Measurements from ENCODE around the gene ZFAND2B. TPM values are rescaled to one million over a fixed set of nuclear protein-coding genes. Genes with fewer than 3 reads are reported as not detected.

The ZFAND2B gene
- total RNA-seq, 4 donors from 2014 or later = 43.7 to 129 (median 112) TPM

- Histone ChIP-seq H3K27ac (no peak overlapping the region), H3K27me3 (no peaks in the 10 kb centered on the region), H3K4me3 (no peak overlapping the region), H3K36me3 (peaks cover 0 to 71% (median 0%) of the 10 kb centered on the region in 3 donors), H3K9me3 (no peaks in the 10 kb centered on the region), H3K4me1 (peaks cover 0 to 27% (median 15%) of the 10 kb centered on the region in 4 donors)
- no peak for DNase-seq
- TF ChIP-seq, protein P1, sequence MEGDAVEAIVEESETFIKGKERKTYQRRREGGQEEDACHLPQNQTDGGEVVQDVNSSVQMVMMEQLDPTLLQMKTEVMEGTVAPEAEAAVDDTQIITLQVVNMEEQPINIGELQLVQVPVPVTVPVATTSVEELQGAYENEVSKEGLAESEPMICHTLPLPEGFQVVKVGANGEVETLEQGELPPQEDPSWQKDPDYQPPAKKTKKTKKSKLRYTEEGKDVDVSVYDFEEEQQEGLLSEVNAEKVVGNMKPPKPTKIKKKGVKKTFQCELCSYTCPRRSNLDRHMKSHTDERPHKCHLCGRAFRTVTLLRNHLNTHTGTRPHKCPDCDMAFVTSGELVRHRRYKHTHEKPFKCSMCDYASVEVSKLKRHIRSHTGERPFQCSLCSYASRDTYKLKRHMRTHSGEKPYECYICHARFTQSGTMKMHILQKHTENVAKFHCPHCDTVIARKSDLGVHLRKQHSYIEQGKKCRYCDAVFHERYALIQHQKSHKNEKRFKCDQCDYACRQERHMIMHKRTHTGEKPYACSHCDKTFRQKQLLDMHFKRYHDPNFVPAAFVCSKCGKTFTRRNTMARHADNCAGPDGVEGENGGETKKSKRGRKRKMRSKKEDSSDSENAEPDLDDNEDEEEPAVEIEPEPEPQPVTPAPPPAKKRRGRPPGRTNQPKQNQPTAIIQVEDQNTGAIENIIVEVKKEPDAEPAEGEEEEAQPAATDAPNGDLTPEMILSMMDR (IDR thresholded peaks at IDR 0.05) = no peak
- TF ChIP-seq POLR2A (IDR thresholded peaks at IDR 0.05) = no peak
These were observed 17.4 kb downstream of the ZFAND2B start for GRCh38 chr2:219223831-219224610.

DNA sequence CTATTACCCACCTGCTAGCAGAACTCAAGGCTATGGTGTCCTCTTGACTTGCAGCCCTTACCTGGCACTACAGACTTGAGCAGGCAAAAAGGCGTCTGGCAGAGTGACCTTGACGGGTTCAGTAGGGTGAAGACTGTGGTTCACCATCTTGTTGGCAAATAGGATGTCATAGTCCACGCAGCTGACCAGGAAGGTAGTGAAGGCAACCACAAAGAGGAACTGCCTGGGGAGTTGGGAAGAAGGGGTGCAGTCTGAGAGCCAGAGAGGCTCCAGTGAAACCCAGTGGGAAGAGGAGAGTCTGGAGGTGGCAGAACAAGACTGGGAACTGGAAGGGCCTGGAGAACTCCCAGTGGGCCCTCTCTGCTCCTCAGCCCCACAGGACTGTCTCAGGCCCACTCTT lies 18.8 kb downstream of the ZFAND2B start:
- Histone ChIP-seq H3K27ac (no peak overlapping the region), H3K4me1 (peaks cover 0 to 18% (median 13%) of the 10 kb centered on the region in 4 donors), H3K9me3 (no peaks in the 10 kb centered on the region), H3K36me3 (peaks cover 0 to 63% (median 0%) of the 10 kb centered on the region in 3 donors), H3K27me3 (no peaks in the 10 kb centered on the region), H3K4me3 (no peak overlapping the region)
- no peak for DNase-seq
- TF ChIP-seq POLR2A (IDR thresholded peaks at IDR 0.05) = no peak
- TF ChIP-seq, protein P1 (IDR thresholded peaks at IDR 0.05) = no peak

DNA sequence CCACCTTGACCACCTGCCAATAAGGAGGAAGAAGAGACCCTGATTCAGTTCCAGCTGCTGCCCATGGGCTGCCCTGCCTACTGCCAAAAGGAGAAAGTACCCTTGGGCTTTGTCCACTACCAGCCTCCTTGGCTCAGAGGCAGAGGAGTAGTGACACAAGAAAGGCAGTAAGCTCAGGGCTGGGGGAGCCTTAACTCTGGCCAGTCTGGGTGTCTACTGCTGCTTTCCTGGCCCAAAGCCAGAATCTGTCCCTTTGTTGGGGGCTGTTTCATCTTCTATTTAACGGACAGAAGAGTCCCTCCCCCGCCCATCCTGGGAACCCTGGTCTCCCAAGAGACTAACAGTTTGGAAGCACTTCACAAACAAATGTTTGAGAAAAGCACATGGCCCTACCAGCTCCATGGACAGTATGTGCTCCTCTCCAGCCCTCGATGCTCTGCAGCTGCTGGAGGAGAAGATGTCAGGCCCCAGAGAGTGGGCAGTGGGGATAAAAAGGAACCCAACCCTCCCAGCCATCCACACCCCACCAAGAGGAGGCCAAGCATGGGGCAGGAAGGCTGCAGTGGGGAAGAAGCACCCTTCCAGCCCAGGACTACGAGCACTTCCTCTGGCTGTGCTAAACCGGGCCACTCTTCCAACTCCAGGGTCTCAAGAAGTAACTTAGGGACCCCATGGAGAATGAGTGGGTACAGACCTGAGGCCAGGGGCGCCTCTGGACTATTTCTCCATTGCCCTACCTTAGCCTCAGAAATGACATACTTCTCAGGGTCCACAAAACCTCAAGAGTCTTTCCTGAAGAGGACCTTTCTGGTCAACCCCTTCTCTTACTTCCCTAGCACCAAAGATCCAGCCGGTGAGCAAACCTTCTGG lies 21.7 kb downstream of the ZFAND2B start:
- TF ChIP-seq, protein P1 (IDR thresholded peaks at IDR 0.05) = no peak
- TF ChIP-seq POLR2A (IDR thresholded peaks at IDR 0.05) = no peak
- Histone ChIP-seq H3K27me3 (no peaks in the 10 kb centered on the region), H3K4me1 (peaks cover 0 to 26% (median 18%) of the 10 kb centered on the region in 4 donors), H3K36me3 (peaks cover 0 to 50% (median 0%) of the 10 kb centered on the region in 3 donors), H3K4me3 (peak overlapping the region; percentile 77 to 85 (median 82)), H3K27ac (peak overlapping the region; percentile 88 to 97 (median 94)), H3K9me3 (no peaks in the 10 kb centered on the region)
- DNase-seq = no peak

GRCh38 chr2:219228911-219229304 lies 22.3 kb downstream of the ZFAND2B start:
- DNase-seq = no peak
- Histone ChIP-seq H3K27ac (peak overlapping the region; percentile 88 to 97 (median 94)), H3K4me3 (peak overlapping the region; percentile 77 to 85 (median 82)), H3K4me1 (peaks cover 0 to 26% (median 18%) of the 10 kb centered on the region in 4 donors), H3K27me3 (no peaks in the 10 kb centered on the region), H3K9me3 (no peaks in the 10 kb centered on the region), H3K36me3 (peaks cover 0 to 50% (median 0%) of the 10 kb centered on the region in 3 donors)
- TF ChIP-seq POLR2A (IDR thresholded peaks at IDR 0.05) = no peak
- TF ChIP-seq, protein P1 (IDR thresholded peaks at IDR 0.05) = no peak

GRCh38 chr2:219229305-219230058 lies 22.9 kb downstream of the ZFAND2B start, which contains the start of the genes ANKZF1 and ATG9A:
Gene ANKZF1 (plus strand): TSS chr2:219229806. CDS start chr2:219230258, 452 bp downstream.
Gene ATG9A (minus strand): TSS chr2:219229636. CDS start chr2:219228024, 1,612 bp downstream.
- Histone ChIP-seq H3K27ac (peak within 1 kb of the TSS; percentile 88 to 97 (median 94)), H3K27me3 (no peaks in the 10 kb centered on the region), H3K4me1 (peaks cover 0 to 26% (median 18%) of the 10 kb centered on the region in 4 donors), H3K4me3 (peak within 1 kb of the TSS; percentile 77 to 85 (median 82)), H3K36me3 (peaks cover 0 to 50% (median 0%) of the 10 kb centered on the region in 3 donors), H3K9me3 (no peaks in the 10 kb centered on the region)
- DNase-seq = peak; percentile 98 to 100 (median 99)
- peak; percentile 82 to 91 for TF ChIP-seq POLR2A (IDR thresholded peaks at IDR 0.05)
- TF ChIP-seq, protein P1 (IDR thresholded peaks at IDR 0.05) = peak in 3 of 6 experiments; percentile 8 to 16 (median 16)
